Left kidney (tissue), 2 donors: ENCODE data around the gene ADCYAP1R1. TPM values are rescaled to one million over a fixed set of nuclear protein-coding genes. Genes with fewer than 3 reads are reported as not detected.

Source experiments
- DNase-seq: peaks from one replicate; pipeline ENCODE4 v3.0.0-alpha.2; 2013
- polyA plus RNA-seq: library from polyadenylated mRNA; unstranded; fragments of 120-200 nt; gene quantifications from one replicate; pipeline ENCODE4 v1.2.1, GENCODE V29; 2013; ENCODE audit not compliant: insufficient read length

Gene ADCYAP1R1
- polyA plus RNA-seq, 1 donor = 0.75 TPM

DNA sequence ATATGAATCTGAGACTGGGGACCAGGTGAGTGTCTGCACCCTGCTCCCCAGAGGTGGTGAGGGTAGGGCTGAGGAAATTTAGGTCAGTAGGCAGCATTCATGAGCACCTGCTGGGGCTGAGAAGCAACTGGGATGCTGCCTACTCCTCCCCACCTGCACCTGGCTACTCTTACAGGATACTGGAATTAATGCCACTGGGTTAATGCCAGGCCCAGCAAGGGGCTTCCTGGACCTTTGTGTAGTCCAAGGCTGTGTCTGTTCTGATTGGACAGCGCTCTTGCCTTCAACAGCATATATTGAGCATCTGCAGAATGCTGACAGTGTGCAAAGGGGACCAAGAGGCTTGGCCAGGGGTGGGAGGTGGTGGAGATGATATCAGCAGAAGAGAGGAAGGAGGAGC is 32.1 kb downstream of the ADCYAP1R1 start:
- no peak for DNase-seq

DNA sequence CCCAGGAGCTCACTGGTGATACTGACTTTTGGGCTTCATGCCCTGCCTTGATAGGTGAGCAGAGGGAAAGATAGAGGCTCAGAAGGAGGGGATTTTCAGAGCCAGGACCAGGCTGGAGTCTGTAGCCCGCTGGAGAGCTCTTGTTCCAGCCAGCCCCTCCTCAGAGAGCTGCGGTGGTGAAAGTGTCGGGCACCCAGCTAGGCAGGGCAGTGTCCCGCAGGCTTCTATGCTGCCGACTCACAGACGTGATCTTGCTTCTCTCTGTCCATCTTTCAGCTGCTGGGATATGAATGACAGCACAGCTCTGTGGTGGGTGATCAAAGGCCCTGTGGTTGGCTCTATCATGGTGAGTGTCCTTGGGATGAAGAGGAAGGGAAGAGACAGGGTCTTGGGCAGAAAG is 35.2 kb downstream of the ADCYAP1R1 start:
- DNase-seq = no peak

DNA sequence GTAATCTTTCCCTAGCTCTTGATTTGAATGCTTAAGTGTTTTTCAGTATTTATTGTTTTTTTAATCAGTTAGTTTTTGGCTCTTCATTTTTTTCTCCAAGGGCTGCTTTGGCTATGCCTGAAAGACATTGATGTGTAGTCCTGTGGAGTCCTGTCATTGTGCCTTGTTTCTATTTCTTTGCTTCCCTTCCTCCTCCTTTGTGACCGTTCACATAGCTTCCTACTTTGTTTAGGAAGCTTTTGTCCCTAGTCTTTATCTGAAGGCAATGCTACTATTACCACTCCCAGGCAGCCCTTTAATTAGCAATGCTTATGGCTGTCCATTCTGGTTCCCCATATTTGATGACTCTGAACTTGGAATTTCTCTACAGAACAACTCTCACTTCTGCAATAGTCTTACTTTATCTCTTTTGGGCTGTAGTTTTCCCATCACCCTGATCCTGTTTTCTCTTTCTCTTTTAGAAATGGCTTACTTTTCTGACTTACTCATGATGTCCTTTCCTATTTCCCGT is 39.9 kb downstream of the ADCYAP1R1 start:
- no peak for DNase-seq

DNA sequence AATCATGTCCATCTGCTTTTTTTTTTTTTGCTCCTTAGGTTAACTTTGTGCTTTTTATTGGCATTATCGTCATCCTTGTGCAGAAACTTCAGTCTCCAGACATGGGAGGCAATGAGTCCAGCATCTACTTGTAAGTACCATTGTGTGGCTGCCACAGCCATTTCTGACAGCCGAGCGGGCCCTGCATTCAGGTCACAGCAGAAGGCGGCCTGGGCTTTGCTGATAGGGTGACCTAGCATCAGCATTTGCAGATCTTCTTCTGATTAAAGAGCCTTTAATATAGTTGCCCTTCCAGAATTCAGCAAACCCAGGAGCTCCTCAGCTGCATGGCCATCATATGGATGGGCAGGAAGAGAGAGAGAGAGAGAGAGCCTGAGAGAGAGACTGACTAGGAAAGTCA is 40.5 kb downstream of the ADCYAP1R1 start:
- no peak for DNase-seq

DNA sequence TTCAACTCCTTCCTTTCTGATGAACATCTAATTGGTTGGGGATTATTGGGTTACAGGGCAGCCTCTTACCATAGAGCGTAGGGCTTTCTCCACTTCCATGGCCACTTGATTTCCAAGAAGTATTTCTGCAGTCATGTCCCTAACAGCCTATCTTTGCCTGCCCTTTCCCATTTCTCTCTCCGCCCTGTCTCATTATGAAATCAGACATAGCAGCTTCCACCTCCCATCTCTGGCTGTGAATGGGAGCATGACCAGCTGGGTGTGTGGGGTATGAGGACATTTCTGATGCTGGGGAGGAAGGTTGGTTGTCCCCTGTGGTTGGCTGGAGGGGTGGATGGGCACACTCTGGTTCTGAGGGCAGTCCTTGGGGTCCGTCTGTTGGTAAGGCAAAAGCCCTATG is 41.2 kb downstream of the ADCYAP1R1 start:
- DNase-seq = no peak

DNA sequence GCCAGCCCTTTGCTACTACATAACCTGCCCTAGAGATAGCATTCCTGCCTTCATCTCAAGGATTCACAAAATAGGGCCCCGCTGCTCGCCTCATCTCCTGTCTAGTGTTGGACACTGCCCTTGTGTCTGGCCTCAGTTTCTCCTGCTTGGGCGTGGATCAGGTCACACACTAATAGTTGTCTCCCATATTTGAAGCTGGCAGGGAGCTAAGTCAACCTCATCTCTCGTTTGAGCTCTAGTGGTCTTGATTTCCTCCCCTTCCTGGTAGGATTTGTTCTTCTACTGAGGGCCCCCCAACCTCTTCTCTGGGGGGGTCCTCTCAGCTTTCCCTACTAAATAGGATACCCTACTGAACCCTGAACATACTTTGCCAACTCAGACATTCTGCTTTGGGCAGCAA is 42.2 kb downstream of the ADCYAP1R1 start:
- no peak for DNase-seq

DNA sequence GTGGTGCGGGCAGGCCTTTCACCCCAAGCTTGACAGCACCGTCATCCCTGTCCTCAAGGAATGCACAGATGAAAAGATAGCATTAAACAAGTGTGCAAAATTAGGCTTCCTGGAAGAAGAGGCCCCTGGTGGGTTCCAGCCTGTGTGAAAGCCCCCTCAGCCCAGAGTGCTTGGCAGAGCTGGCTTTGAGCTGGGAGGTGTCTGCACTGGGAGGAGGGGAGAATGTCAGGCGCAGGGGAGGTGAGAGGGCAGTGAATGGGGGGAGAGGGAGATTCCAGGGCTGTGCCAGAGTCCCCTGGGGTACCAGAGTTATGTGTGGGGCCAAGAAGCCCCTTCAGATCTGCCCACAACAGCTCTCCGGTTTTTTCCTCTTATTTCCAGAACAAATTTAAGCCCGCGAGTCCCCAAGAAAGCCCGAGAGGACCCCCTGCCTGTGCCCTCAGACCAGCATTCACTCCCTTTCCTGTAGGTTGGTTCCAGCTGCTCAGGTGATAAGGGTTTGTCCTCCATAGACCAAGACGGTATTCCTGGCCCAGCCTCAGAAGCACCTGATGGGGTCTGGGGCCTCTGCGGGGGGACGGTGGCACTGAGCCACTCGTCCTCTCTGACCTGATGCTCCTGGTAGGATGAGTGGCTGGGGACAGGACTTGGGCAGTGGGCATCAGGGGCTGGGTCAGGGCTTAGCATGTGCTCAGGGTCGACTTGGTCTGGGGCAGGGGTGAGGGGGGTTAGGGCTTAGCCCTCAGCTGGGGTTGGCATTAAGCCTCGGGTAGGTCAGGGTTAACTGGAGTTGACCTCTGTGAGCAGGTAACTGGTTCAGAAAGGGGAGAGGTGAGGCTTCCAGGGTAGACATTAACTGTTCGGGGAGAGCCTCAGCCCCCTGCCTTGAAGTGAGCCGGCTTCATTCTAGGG is 43.4 kb downstream of the ADCYAP1R1 start:
- DNase-seq = no peak

DNA sequence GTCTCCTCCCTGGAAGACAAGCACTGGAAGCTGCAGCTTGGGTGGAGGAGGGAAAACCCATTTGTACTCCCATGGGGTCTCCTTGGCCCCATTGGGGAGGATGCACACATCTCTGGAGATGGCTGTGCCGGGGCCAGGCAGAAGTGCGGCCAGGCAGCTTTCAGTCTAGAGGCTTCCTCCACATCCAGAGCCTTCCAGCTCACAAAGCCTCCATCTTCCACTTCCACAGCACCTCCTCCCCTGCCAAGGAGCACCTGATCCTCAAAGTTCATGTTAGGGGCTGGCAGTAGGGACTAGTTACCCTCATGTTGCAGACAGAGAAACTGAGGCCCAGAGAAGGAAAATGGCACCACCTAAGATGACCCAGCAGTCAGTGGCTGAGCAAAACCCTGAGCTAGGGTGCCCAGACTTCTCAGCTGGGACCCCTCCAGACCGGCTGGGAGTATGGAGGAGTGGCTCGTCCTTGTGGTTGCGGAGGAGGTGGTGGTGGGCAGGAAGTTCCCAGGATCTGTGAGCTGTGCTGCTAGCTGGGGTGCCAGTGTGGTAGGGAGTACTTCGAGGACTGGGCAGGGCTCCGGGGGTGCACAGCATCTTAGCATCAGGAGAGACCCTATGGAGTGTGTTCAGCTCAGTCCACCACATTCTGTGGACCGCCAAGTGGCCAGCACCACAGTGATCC is 44.2 kb downstream of the ADCYAP1R1 start:
- no peak for DNase-seq

DNA sequence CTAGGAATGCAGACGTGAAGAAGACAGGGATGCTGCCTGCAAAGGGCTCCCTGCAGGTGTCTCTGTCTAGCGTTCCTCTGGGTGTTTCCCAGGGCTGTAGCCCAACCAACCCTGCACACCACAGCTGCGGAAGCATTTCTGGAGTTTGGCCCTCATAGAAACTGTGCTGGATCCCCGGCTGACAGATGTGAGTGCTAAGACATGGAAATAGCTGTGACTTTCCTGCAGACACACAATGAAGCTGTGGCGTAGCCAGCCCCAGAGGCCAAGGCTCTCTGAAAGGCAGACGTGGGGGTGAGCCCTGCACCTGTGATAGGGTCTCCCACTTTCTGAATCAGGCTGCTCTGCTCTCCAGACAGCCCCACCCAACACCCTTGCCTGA is 44.8 kb downstream of the ADCYAP1R1 start:
- no peak for DNase-seq

DNA sequence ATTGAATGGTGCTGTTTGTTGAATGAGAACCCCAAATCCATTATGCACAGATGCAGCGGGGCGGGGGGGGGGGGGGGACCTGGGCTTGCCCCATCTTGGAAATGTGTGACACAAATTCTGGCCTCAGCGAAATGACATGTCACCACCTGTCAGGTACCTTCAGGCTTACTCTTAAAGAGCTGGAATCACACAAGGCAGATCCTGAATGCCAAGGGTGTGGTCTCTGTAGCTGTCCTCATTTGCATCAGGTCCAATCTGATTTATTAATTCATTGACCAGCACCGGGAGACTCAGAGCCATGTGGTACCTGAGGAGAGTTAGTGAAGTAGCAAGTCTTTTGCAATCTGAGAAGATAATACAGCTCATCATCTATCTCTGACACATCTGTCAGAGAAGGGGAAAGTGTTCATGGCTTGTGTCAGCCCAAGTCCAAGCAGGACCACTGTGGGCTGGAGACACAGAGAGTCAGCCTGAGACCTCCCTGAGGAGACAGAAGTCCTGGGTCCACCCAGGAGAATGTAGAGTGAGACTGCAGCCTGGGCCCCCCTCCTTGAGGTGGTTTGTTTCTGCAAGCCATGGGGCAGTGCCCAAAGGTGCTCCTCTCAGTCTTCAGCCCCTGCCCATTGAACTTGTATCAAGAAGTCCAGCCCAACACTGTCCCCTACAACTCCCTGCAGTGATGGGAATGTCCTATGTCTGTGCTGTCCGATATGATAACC is 46.7 kb downstream of the ADCYAP1R1 start:
- no peak for DNase-seq

DNA sequence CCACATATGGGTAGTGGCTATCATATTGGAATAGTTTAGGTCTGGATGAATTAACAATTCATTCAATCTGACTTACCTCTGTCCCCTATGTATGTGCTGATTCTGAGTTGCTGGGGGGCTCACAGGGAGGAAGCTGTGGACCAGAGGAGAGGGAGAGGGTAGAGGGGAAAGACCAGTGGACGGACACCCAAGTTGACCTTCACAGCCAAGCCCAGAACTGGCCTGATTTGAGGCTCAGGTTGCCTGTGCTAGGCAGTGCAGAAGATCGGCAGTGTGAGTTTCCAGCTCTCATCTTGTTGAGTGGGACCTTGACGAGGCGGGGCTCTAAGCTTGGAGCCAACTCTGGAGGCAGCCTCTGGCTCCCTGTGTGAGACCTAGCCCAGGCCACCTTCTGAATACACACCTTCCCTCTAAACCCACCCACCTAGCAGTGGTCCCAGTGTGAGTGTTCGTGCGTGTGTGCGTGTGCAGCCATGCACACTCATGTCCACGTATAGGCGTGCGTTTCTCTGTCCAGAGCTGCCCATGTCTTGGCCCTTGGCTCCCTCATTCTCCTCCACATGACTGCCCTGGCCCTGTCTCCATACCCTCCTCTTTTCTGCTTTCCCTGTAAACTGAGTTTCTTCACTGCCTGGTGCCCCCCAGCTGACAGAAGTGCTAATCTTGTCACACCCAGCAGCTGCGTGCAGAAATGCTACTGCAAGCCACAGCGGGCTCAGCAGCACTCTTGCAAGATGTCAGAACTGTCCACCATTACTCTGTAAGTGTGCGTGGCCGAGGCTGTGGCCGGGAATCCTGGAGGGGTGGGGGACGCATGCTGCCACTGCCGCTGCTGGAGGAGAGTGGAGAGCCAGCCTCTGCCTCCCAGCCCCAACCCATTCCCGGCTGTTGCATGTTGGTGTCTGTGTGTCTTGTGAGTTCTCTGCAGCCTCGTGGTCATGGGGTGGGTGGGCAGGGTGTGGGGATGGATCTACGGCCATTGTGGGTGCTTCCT is 47.6 kb downstream of the ADCYAP1R1 start:
- no peak for DNase-seq

DNA sequence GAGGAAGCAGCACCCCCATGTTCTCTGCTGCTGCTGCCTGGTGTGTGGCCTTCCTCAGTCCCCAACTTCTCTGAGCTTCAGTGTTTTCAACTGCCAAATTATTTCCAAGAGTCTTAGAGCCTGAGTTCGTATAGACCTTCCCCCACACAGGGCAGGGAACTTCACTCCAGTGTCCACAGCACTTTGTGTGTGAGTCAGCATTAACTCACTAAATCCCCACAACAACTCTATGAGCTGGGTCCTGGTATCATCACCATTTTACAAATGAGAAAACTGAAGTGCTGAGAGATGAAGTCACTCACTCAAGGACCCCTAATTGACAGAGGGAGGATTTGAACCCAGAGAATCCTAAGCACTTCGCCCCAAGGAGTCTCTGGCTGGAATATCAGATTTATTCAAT is 48.3 kb downstream of the ADCYAP1R1 start:
- DNase-seq = no peak

DNA sequence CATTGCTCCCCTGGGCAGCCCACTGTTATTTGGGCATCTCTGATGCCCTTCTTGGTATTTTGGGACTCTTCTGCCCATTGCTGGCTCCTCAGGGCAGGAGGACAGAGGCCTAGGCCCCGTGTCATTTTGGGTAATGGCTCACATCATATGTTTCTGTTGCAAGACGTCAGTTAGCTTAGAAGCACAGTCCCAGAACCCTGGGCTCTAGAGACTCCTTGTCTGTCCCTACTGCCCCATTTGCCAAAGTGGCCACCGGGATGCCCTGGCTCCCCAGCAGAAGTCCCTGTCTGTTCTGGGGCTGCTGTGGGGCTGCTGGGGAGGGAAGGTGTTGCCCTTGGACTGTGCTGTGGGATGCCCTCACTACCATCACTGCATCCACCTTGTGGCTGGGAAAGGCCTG is 48.8 kb downstream of the ADCYAP1R1 start:
- DNase-seq = no peak

DNA sequence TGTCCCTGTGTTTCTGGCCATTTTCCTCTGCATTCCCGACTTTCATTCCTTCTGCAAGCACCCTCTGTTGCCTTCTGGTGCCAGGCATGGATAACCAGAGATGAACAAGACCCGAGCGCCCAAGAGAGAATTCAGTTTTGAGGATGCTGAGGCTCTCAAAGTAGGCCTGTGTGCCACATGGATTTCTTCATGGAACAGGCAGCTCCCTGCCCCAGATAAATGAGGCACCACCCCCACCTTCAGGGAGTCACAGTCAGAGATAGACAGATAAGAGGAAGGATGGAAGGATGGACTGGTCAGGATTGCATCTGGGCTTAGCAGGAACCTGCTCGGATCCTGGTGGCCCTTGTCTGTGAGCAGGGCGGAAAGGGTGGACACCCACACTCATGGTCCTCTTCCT is 49.4 kb downstream of the ADCYAP1R1 start:
- DNase-seq = no peak

DNA sequence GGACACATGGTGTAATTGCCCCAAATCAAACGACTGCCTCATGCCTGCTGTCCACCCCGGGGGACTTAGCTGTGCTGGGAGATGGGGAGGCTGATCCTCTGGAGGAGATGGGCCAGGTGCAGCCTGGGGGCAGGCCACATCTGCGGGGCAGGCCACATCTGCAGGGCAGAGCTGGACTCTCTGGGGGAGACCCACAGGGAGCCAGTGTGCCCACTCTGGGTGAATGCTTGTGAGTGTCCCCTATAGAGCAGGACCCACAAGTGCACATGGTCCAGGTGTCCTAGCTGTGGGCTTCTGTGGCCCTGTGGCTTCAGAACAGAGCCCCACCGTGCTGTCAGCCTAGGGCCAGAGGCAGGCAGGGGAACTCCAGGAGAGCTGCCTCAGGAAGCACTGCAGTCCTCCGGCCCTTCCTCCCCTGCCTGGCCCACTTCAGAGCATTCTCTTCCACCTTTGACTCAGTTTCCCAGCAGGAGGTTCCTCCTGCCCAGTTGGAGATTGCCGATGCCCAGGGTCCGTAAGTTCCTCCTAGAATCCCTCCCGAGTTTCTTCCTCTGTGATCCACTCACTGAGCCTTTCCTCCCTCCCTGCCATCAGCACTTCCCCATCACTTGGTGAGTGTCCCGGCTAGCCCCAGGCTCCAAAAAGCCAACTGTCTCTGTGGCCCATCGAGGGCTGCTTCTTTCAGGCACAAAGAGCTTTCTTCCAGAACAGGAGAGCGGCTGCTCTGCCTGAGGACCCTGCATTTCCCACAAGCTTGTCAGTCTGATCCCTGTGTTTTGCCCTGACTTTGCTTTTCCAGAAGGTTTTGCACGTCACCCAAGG is 50.3 kb downstream of the ADCYAP1R1 start:
- no peak for DNase-seq

DNA sequence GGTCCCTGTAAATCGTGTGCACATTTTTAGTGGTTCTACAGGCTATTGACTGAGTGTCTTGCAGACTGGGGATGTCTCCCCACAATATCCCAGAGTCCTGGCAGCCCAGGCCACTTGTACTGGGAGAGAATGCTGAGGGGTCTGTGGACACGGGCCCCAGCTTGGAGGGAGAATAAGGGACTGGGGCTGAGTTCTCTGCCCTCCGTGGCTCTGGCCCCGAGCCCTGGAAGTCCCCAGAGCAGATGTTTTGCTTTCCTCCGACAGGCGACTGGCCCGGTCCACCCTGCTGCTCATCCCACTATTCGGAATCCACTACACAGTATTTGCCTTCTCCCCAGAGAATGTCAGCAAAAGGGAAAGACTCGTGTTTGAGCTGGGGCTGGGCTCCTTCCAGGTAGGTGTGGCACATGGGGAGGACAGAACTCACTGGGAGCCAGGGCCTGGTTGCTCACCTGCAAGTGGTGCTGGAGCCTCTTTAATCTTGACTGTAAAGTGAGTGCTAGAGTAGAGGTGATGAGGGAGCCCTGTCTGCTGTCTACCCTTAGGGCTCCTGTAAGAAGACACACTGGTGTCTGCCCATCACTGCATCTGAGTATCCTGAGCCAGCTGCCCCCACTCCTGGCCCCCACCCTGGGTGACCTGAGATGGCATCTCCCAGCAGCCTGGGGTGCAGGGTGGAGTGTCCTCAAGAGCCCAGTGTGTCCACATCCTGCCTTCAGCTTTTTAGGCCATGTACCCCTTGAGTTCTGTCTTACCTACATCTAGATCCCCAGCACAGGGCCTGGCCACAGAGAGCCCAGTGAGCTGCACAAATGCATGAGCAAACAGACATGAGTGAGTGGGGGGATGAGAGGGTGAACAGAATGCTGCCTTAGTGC is 51.1 kb downstream of the ADCYAP1R1 start:
- DNase-seq = no peak

DNA sequence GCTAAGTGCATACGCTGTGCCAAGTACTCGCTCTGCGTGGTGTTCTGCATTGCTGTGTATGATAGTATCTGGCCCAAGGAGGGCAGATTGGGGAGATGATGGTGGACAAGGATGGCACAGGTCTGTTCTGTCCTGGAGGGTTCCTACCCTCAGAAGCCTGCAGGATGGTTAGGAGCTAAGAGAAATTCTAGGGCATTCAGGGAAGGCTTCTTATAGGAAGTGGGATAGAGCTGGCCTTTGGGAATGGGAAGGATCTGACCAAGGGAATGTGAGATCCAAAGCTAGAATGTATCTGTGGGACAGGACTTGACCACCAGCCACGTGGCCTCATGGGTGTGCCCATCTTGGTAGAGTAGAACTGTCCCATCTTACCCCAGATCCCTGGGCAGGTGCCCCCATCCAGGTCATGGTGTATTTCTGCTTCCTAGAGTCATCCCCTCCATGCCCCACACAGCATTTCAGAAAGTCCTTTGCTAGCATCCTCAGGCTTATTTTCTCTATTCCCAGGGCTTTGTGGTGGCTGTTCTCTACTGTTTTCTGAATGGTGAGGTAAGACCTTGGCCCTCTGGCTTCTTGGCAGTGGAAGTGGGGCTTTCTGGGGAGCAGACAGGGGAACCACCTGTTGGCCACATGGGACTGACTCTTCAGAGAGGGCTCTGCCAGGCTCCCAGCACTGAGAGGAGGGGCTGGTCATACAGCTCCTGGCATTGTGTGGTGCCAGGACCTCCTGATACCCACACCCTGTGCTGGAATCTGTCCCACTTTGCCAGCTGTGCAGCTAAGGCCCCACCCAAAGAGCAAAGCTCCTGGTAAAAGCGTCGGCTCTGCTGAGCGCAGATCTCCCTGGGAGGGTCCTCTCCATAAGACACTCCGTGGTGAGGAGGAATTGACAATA is 52.5 kb downstream of the ADCYAP1R1 start:
- no peak for DNase-seq

DNA sequence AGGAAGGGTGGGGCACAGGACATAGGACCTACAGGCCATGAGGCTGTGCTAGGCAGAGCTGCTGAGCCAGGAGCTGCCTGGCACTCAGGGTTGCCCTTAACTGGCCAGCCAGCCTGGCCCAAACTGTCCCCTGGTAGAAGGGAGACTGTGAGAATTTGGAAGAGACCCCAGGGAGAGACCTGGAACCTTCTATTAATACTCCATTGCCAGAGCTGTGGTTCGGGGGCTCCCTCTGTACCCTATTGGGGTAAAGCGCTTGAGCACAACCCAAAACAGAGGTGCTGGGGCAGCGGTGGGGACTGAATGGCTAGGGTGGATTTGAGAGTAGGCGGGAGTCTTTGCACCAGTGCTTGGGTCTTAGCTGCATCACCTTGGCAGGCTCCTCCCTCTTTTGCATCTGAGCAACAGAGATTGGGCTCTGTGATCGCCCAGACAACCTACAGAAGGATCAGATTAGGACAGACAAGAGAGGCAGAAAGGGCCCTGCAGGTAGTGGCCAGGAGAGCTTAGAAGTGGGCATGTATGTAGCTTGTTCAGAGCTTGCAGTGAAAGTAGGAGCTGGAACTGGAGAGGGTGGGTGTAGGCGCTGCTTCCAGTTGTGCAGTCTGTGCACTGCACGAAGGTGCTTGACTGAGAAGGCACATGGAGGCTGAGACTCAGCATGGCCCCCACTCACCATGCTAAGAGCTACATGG is 53.3 kb downstream of the ADCYAP1R1 start:
- no peak for DNase-seq
